Ramos (cell line): Measurements from ENCODE around the gene GPRIN2.
"Not testable (repeated sequence)": the region's sequence is repeated elsewhere in the genome, so short reads cannot be mapped to it uniquely, and the experiment has no call there.

Experiments used
- in situ Hi-C: fragments of 300-500 bp; cut with MboI; formaldehyde crosslinking; loops from one replicate; pipeline ENCODE4 v1.14.3; 2022; ENCODE audit warnings: low sequenced_read_pairs; ENCODE audit not compliant: unreplicated experiment

Gene GPRIN2

GRCh38 chr10:46523119-46523961 lies 33.1 kb downstream of the GPRIN2 start:
- in situ Hi-C loops, result no loop called here

GRCh38 chr10:46522295-46523118 lies 34.0 kb downstream of the GPRIN2 start:
- in situ Hi-C loops, result no loop called here

GRCh38 chr10:46520941-46521340 lies 35.5 kb downstream of the GPRIN2 start:
- in situ Hi-C loops, result no loop called here

DNA sequence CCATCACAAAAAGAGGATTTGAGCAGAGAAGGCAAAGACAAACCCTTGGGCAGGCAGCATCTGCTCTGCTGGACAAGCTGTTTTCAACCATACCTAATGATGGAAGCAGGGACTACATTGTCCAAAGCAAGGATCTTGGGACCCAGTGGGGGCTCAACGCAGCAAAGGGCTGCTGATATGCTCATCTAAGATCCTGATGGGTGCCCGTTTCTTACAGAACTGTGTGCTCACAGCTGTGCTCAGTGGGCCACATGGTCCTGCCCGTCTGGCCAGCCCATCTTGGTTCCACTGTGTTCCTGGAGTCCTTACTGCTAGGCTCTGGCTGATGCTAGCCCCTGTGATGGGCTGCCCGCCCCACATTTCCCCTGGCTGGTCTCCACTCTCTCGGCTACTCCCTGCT lies 36.1 kb downstream of the GPRIN2 start:
- in situ Hi-C loops, result no loop called here

DNA sequence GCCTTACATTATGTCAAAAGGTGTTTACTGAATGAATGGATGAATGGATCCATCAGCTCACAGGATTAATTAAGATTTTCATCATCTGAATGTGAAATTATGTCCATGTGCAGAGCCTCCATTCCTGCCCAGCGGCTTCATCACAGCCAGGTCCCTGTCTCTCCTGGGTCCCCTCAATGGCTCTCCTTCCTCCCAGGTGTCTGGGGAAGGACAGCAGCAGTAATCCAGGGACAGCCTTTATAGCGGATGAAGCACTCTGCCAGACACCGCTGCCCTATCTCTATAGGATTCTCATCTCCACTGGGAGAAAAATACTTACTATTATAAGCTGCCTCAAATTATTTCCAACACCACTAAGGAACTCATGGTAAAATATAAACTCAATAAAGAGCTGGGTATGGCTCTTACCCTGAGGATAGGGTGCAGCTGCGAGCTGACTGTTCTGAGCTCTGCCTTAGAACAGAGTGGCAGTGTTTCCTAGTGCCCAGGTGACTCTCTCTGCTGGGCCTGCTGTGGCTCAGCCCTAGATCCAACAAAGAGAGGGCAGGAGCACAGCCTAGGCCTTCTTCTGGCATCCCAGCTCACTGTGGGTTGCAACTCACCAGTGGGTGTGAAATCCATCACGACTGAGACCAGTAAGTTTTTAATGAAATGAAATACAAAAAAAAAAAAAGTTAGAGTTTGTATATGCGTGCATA lies 38.3 kb downstream of the GPRIN2 start:
- in situ Hi-C loops, result no loop called here

DNA sequence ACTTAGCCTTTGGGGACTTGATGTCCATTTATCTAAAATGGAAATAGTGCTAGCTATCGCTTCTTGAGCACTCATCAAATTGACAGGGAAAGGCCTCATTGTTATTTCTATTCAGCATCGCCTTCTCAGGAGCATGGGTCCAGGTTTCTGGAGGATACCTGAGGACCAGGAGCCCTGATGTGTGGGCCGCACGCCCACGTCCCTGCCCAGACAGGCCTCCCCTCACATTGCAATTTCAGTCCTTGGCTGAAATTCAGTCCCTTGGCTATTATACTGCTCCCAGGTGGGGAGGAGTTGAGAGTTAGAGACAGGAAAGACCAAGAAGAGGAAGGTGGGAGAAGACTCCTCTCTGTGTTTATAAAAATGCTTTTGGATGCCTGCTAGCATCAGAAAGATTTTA lies 38.9 kb downstream of the GPRIN2 start:
- in situ Hi-C loops, result no loop called here

DNA sequence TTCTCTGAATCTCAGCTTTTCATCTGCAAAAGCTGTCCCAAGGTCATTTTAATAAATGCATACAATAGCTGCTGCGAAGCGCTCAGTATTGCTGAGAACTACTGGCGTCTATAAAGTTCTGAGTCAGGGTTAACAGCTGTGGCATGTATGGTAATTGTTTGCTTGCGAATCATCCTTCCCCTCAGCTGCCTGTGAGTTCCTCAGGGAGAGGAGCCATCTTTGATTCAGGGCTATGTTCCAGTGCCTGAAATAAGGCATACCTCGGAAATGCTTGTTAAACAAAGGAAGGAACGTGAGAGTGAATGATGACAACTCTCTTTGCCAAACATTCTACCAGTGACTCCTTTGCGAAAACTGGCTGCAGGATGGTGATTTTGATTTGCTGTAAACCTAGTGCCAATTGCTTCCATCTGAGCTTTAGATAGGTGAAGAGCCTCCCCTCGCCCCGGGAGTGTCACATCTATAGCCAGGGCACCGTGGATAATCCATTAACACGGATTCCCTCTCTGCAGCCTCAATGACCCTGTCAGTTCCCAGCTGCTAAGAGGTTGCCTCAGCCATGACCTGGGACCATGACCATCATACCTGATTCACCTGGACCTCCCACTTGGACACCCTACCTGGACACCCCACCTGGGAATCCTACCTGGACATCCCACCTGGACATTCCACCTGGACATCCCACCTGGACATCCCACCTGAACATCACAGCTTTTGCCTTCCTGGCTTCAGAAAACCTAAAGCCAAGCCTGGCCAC lies 39.6 kb downstream of the GPRIN2 start:
- in situ Hi-C loops, result no loop called here

- in situ Hi-C loops, result no loop called here
Measured at GRCh38 chr10:46515793-46516192, 40.7 kb downstream of the GPRIN2 start.

DNA sequence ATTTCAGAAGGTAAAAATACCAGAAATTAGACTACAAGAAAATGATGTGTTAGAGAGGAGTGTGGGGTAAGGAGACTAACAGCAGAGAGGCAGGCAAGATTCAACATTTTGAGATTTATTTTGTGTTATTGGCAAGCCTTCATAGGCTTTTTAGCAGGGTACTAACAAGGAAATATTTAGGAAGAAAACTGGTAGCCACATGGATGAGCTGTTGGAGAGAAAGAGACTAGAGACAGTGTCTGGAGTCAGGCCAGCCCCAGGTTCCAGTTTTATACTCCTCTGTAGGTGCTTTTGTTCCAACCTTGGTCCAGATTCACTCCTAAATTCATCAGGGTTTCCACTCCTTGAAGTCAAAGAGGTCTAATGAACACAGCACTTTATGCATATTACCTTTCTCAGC lies 41.1 kb downstream of the GPRIN2 start:
- in situ Hi-C loops, result no loop called here

- in situ Hi-C loops, result no loop called here
Measured at GRCh38 chr10:46514899-46515298, 41.6 kb downstream of the GPRIN2 start.

DNA sequence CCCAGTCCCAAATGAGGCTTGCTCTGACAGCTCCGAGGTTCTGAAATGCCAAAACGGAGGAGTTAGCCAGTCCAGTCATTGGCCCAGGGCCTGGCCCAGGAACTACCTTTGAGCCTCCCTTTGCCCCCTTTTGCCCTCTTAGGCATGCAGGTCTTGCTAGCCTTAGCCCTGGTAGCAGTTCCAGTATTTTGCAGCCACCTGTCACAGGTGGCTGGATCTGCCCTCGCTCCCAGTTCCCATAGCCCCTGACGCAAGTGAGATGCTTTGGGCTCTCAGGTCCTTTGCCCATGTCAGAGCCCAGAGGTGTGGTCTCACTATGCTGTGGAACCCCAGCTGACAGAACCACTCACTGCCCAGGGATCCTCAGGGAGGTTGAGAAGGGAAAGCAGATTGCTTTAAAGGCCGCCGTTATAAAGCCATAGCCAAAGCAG lies 42.0 kb downstream of the GPRIN2 start:
- in situ Hi-C loops, result no loop called here

DNA sequence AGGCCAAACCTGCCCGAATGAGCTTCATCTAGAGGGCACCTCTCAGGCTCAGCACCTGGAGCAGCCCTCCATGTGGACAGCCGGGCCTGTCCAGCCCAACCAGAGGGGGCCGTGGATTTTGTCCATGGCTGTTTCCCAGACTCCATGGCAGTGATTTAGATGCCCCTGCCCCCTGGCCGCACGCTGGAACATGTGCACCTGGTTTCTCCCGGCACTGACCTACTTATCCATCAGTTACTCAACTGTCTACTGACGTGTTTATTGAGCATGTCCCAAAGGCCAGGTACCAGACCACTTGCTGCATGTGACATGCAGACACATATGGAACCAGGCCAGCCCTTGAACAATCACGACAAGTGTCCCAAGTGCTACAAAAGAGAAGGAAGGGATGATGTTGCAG lies 43.1 kb downstream of the GPRIN2 start:
- in situ Hi-C loops, result not testable (repeated sequence)

DNA sequence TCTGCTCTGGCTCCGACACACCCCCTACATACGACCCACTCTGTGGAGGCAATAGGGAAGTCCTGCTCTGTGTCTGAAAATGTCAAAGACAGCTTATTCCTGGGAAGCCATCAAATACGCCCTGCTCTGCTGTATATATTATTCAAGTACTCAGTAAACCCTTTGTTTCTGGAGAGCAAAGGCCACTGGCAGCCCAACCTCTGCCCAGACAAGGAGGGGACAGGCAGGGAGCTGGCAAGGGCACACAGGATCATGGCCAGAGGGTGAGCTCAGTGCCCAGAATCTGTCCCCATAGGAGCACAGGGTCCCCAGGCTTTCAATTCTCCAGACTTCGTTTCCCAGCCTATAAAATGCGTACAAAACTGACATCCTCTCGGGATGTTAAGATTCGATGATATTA lies 43.7 kb downstream of the GPRIN2 start:
- in situ Hi-C loops, result not testable (repeated sequence)

GRCh38 chr10:46512002-46512401 lies 44.5 kb downstream of the GPRIN2 start:
- in situ Hi-C loops, result not testable (repeated sequence)
